Aorta (tissue), 5 donors: ENCODE measurements around the gene KCNH8. TPM values are rescaled to one million over a fixed set of nuclear protein-coding genes. Genes with fewer than 3 reads are reported as not detected.

Source experiments
- ATAC-seq: fragments of 200-7000 bp; cut with Tn5 transposase; one replicate; pipeline ENCODE4 v1.9.1; 2022; ENCODE audit warnings: moderate library complexity; ENCODE audit not compliant: low FRiP score
- DNase-seq, 2 donors: peaks; one replicate each; pipeline ENCODE4 v3.0.0-alpha.2; 2020
- H3K27ac ChIP-seq, 2 donors: one replicate each; pipeline ENCODE4 v1.5.1; 2013; ENCODE audit warnings: low read length in 2 of 2, mild to moderate bottlenecking in 2 of 2, moderate library complexity in 2 of 2, control low read depth in 1 of 2, inconsistent platforms in 1 of 2, low read depth in 1 of 2
- H3K27me3 ChIP-seq, 2 donors: one replicate each; pipeline ENCODE4 v1.6.1; 2013; ENCODE audit warnings: control low read depth in 1 of 2, low read length in 1 of 2, mild to moderate bottlenecking in 1 of 2, moderate library complexity in 1 of 2; ENCODE audit not compliant: insufficient read depth in 2 of 2, control insufficient read depth in 1 of 2
- H3K36me3 ChIP-seq, 2 donors: one replicate each; pipeline ENCODE4 v1.6.1; 2013; ENCODE audit warnings: control low read depth in 1 of 2, low read length in 1 of 2, mild to moderate bottlenecking in 1 of 2; ENCODE audit not compliant: insufficient read depth in 2 of 2, control insufficient read depth in 1 of 2
- H3K4me1 ChIP-seq, 2 donors: one replicate each; pipeline ENCODE4 v1.6.1; 2013; ENCODE audit warnings: low read length in 2 of 2, control low read depth in 1 of 2, mild to moderate bottlenecking in 1 of 2, moderate library complexity in 1 of 2; ENCODE audit not compliant: insufficient read depth in 2 of 2, control insufficient read depth in 1 of 2
- H3K4me3 ChIP-seq, 2 donors: one replicate each; pipeline ENCODE4 v1.5.1; 2013; ENCODE audit warnings: low read length in 2 of 2, control low read depth in 1 of 2, mild to moderate bottlenecking in 1 of 2
- H3K9me3 ChIP-seq: one replicate; pipeline ENCODE4 v1.6.1; 2013; ENCODE audit warnings: mild to moderate bottlenecking, low read length; ENCODE audit not compliant: control insufficient read depth
- WGBS, 2 donors: extraction: QIAGEN DNeasy Blood & Tissue Kit; methylation state at CpG; one replicate each; pipeline ENCODE4 v1.1.7; 2013; 5-methylcytosine and 5-hydroxymethylcytosine counted together
- intact Hi-C, 2 donors: fragments of 100-400 bp; cut with DNase I; formaldehyde crosslinking; loops; one replicate each; pipeline versions ENCODE4 v1.14.2 to v1.15.0; 2022
- polyA plus RNA-seq, 2 donors: library from polyadenylated mRNA; stranded (reverse); fragments of 200-250 nt; gene quantifications; one replicate each; pipeline ENCODE4 v1.2.3, GENCODE V29; 2013
- total RNA-seq, 2 donors: library from RNA; stranded (reverse); fragmentation: NEBNext Ultra II Directional; extraction: Animal tissue kit (Norgen Biotek cat#: 25700); gene quantifications; one replicate each; pipeline ENCODE4 v1.2.1, GENCODE V29; 2021
- donor health status: healthy with polysubstance abuse.
- donor health status: Bipolar disorder and iron deficiency.
- donor health status: DM: no; HTN: no; CAD: no.
- donor health status: DM: no; HTN: no; CAD: no.
- donor health status: DM: yes; HTN: yes; CAD: no.

Gene KCNH8
- total and polyA plus RNA-seq, 4 donors = 0.13 to 0.29 (median 0.15) TPM; not detected in 1

DNA sequence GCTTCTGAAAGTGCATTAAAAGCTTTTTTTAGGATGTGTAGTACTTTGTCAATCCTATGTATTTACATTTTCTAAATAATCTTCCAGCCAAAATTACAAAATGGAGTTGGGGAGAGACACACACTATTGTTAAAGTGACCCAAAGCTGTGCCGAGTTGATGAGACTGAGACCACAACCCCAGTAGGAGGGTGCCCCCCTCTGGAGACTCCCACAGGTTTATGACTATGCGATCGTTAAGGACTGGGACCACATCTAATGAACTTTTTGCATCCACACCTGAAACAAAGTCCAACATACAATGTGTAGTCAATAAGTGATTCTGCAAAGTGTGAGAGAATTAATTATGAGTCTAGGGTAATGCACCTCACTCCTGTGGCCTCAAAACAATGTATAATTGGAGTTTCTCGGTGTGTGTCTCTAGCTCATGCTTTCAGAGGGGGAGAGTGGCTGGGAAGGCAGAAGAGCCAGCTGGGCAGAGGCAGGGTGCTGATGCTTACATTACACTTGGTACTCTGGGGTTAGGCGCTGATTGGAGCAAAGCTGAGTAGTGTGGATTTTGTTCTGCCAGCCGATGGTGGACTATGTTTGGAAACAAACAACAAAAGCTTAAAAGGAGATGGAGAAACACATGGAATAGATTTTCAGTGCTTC is 102.8 kb downstream of the KCNH8 start:
- no peaks in the 10 kb centered on the region for H3K4me1 ChIP-seq
- H3K9me3 ChIP-seq = peaks cover 1% of the 10 kb centered on the region
- H3K27me3 ChIP-seq = no peaks in the 10 kb centered on the region
- no peak overlapping the region for H3K4me3 ChIP-seq
- H3K36me3 ChIP-seq = no peaks in the 10 kb centered on the region
- intact Hi-C loops = loop anchor here in 1 of 2 donors (5.0 kb wide), 1 partner anchor 224 kb away; no protein-coding TSS in a partner anchor
- WGBS, 2 donors = 61 to 63% methylated on average over 6 of the region's 6 CpGs
- DNase-seq = no peak
- H3K27ac ChIP-seq = no peak overlapping the region
- no peak for ATAC-seq

- no peak for DNase-seq
- H3K4me1 ChIP-seq = no peaks in the 10 kb centered on the region
- ATAC-seq = no peak
- H3K4me3 ChIP-seq = no peak overlapping the region
- H3K36me3 ChIP-seq = no peaks in the 10 kb centered on the region
- peaks cover 1% of the 10 kb centered on the region for H3K9me3 ChIP-seq
- 71 to 76% methylated on average over 2 of the region's 2 CpGs for WGBS, 2 donors
- no peak overlapping the region for H3K27ac ChIP-seq
- no peaks in the 10 kb centered on the region for H3K27me3 ChIP-seq
- intact Hi-C loops = loop anchor here in 1 of 2 donors (5.0 kb wide), 1 partner anchor 227 kb away; no protein-coding TSS in a partner anchor
Observed at GRCh38 chr3:19254189-19254588, 105.9 kb downstream of the KCNH8 start.

GRCh38 chr3:19254784-19255338 is 106.6 kb downstream of the KCNH8 start:
- Histone ChIP-seq H3K9me3 (peaks cover 1% of the 10 kb centered on the region), H3K4me1 (no peaks in the 10 kb centered on the region), H3K36me3 (no peaks in the 10 kb centered on the region), H3K4me3 (no peak overlapping the region), H3K27ac (no peak overlapping the region), H3K27me3 (no peaks in the 10 kb centered on the region)
- ATAC-seq (no peak), DNase-seq (no peak)
- intact Hi-C loops = loop anchor here in 1 of 2 donors (5.0 kb wide), 1 partner anchor 228 kb away; no protein-coding TSS in a partner anchor
- WGBS, 2 donors = 83 to 84% methylated on average over 5 of the region's 5 CpGs

DNA sequence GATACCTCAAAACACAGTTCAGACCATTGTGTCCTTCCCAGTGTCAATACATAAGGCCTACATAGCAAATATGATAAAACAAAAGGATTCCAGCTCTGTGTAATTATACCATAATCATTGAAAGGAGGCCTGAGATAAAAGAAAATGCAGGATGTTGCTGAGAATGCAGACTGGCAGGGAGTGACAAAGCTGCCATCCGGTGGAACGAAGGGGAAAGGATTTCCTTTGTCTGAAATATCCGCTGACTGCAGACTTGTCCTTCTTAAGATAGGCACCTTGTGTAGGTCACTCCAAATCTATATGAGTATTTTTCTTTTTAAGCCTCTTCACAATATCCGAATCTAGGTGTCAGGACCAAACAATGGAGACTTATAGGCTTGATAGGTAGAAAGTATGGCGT is 108.0 kb downstream of the KCNH8 start:
- H3K27me3 ChIP-seq = no peaks in the 10 kb centered on the region

DNA sequence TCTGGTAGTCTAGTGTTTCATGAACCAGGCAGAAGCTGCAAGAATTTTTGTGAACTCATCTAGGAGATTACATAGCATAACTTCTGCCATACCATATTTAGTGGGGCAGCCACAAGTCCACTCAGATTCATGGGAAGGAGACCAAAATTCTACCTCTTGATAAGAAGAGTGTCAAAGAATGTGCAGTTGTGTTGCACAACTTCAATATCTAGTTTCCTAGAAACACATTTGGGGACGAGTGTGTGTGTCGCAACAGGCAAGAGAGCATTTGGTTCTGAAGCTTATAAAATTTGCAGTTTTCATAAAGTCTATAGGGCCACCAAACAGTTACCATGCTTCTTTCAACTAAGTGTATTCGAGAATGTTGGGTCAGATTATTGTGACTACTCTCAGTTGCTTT is 115.3 kb downstream of the KCNH8 start:
- Histone ChIP-seq H3K4me1 (no peaks in the 10 kb centered on the region), H3K27ac (no peak overlapping the region), H3K27me3 (no peaks in the 10 kb centered on the region), H3K36me3 (no peaks in the 10 kb centered on the region), H3K4me3 (no peak overlapping the region), H3K9me3 (peaks cover 1% of the 10 kb centered on the region)
- intact Hi-C loops = no loop called here
- ATAC-seq = no peak
- DNase-seq = no peak
- WGBS, 2 donors = 78 to 84% methylated on average over 3 of the region's 3 CpGs

More for the DNA sequence above, 108.0 kb downstream of the KCNH8 start:
- Histone ChIP-seq H3K36me3 (no peaks in the 10 kb centered on the region), H3K4me1 (no peaks in the 10 kb centered on the region), H3K27ac (no peak overlapping the region), H3K4me3 (no peak overlapping the region), H3K9me3 (peaks cover 1% of the 10 kb centered on the region)
- WGBS, 2 donors = 74 to 78% methylated on average over 5 of the region's 5 CpGs
- intact Hi-C loops = no loop called here
- ATAC-seq = no peak
- DNase-seq = no peak

DNA sequence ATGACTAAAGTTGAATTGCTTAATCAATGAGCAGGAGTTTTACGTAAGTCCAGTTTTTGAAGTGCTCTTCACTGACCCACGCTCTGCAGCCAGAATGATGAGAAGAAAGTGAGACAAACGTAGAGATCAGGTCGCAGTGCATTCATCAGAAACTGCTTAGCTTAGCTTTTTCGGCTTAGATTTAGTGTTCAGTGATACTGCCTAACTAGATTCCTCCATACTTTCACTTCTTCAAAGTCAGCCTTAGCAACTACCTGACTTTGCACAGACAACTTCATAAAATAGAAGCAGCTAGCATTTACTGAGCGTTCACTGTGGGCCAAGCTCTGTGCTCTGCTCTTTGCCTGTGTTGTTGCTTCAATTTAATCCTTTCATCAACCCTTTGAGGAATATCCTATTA is 116.1 kb downstream of the KCNH8 start:
- Histone ChIP-seq H3K27ac (no peak overlapping the region), H3K36me3 (no peaks in the 10 kb centered on the region), H3K4me1 (no peaks in the 10 kb centered on the region), H3K27me3 (no peaks in the 10 kb centered on the region), H3K4me3 (no peak overlapping the region), H3K9me3 (peaks cover 1% of the 10 kb centered on the region)
- no peak for ATAC-seq
- no peak for DNase-seq
- intact Hi-C loops = no loop called here
- 78 to 81% methylated on average over 6 of the region's 6 CpGs for WGBS, 2 donors

DNA sequence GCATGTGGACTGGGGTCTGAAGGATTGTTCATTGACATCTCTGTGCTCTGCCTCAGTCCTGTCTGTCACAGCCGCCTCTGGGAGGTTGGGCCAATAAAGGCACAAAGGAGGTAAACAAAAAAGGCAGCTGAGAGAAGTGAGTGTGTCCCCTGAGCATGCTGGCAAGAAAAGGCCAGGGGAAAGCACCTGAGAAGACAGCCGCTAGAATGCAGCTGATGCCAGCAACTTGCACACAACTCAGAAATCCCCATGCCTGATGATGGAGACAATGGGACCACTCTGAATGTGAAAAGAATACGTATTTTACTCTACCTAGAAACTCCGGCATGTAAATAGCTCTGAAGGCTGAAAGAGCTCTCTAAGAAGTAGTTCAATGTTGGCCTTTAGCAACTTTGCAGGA is 118.7 kb downstream of the KCNH8 start:
- no peaks in the 10 kb centered on the region for H3K36me3 ChIP-seq
- ATAC-seq = no peak
- no peak for DNase-seq
- H3K4me1 ChIP-seq = no peaks in the 10 kb centered on the region
- H3K27ac ChIP-seq = no peak overlapping the region
- H3K4me3 ChIP-seq = no peak overlapping the region
- WGBS, 2 donors = 39 to 41% methylated on average over 4 of the region's 4 CpGs
- no peaks in the 10 kb centered on the region for H3K27me3 ChIP-seq
- intact Hi-C loops = no loop called here
- peaks cover 1% of the 10 kb centered on the region for H3K9me3 ChIP-seq

DNA sequence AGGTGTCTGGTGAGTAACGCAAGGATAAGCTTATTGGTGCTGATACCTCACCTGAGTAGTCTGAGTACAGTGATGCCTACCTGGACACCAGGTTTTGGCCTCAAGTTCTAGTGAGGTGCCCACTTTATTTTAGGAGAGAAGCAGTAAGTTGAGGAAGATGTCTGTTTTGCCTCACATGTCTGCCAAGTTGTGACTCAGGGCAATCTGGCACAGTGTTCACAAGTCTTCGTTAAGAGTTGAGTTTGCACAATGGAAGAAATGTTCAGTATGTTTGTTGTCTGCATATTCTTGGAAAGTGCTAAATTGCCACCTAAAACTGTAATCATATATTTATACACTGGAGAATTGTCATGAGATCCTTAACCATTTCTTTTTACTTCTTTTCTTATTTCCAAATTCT is 122.2 kb downstream of the KCNH8 start:
- intact Hi-C loops = no loop called here
- 51 to 52% methylated on average over 2 of the region's 2 CpGs for WGBS, 2 donors
- ATAC-seq (no peak), DNase-seq (no peak)
- H3K9me3 ChIP-seq = no peaks in the 10 kb centered on the region
- H3K4me1 ChIP-seq = no peaks in the 10 kb centered on the region
- no peaks in the 10 kb centered on the region for H3K36me3 ChIP-seq
- no peak overlapping the region for H3K27ac ChIP-seq
- no peaks in the 10 kb centered on the region for H3K27me3 ChIP-seq
- H3K4me3 ChIP-seq = no peak overlapping the region

DNA sequence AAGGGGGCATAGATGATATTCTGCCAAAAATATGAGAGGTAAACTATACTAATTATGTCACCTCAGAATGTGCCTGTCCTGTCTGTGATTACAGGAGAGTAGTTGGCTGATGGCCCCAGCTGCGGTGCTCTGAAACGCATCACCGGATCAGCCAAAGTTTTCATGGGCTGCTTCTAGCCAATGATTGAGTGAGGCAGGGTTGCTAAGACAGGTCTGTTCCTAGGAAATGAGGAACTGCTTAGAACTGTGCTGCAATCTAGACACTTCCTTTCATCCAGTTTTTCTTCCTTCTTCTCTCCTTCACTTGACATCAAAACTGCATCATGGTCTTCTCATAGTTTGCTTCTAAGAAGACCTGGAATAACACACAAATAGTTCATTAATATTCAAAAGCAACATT is 124.0 kb downstream of the KCNH8 start:
- no peak for ATAC-seq
- H3K27me3 ChIP-seq = no peaks in the 10 kb centered on the region

More for the DNA sequence above, 124.0 kb downstream of the KCNH8 start:
- no peak overlapping the region for H3K4me3 ChIP-seq
- 82 to 88% methylated on average over 3 of the region's 3 CpGs for WGBS, 2 donors
- DNase-seq = no peak
- H3K36me3 ChIP-seq = no peaks in the 10 kb centered on the region
- H3K27ac ChIP-seq = no peak overlapping the region
- H3K4me1 ChIP-seq = no peaks in the 10 kb centered on the region
- intact Hi-C loops = no loop called here
- no peaks in the 10 kb centered on the region for H3K9me3 ChIP-seq
